HT1080 (cell line): ENCODE measurements around the gene OXNAD1. TPM values are rescaled to one million over a fixed set of nuclear protein-coding genes. Genes with fewer than 3 reads are reported as not detected.
A peak's percentile ranks its signal among the peaks of the same experiment; 100 is the strongest.

Experiments
- DNase-seq: peaks from one replicate; pipeline ENCODE4 v3.0.0-alpha.2; 2015; ENCODE audit warnings: low read depth
- total RNA-seq: library from RNA; depleted of rRNA; stranded (reverse); fragments of >200 nt; shearing (Covaris generic); gene quantifications from 2 replicates; pipeline ENCODE4 v1.2.3, GENCODE V29; 2014

Gene OXNAD1
- total RNA-seq, 1 experiment from 2014 or later: 33.1 TPM

GRCh38 chr3:16325850-16326249 lies 60.8 kb downstream of the OXNAD1 start:
- no peak for DNase-seq

DNA sequence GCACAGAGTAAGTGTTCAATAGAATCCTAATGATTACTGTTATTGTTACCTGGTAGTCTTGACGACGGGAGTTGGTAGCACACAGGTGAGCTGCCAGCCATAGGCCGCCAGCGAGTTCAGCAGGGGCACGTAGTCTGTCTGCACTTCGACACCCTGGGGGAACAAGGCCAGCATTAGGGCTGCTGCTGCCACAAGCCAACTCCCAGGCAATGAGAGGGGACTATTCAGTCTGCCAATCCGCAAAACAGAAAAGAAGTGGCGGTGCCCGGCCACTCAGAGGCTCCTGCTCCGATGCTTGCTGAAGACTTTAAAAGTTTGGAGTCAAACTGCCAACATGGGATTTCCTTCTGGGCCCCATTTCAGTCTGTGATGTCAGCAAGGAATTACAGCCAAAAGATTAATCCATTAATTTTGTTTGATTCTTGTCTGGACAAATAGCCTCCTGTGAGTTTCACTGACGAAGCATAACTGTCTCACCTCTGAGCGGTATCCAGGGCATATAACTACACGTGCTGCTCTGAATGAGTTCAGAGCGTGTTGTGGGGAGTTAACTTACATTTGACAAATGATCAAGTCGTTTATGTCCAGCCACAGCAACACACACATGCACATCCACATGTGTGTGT lies 61.8 kb downstream of the OXNAD1 start:
- DNase-seq: no peak

GRCh38 chr3:16328124-16328523 lies 63.1 kb downstream of the OXNAD1 start:
- no peak for DNase-seq

DNA sequence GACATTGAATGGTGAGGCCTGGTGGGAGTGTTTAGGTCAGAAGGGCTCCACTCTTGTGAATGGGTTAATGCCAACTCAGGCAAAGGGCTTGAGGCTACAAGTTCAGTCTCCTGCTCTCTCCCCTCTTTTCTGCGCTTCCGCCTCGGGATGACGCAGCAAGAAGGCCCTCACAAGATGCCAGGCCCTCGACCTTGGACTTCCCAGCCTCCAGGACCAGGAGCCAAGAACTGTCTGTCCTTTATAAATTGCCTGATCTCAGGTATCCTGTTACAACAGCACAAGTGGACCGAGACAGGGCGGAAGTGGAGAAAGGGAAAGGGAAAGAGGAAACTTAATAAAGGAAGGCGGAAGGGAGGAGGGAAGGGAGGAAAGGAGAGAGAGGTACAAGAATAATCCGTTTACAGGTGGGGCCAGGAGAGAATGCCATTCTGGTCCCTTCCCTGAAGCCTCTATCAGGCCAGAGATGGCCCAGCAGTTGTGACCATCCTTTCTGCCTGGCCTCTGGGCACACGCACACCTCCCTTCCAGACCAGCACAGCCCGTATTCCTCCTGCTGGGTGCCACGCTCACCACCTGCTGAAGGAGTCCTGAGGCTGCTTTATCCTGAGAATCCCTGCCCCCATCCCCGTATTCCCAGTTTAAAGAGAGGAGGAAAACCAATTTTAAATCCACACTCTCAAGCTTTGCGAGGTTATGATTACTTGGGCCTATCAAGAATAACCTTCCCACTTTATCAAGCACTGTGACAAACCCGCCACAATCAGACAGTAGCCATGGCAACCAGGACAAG lies 64.2 kb downstream of the OXNAD1 start:
- DNase-seq: no peak

DNA sequence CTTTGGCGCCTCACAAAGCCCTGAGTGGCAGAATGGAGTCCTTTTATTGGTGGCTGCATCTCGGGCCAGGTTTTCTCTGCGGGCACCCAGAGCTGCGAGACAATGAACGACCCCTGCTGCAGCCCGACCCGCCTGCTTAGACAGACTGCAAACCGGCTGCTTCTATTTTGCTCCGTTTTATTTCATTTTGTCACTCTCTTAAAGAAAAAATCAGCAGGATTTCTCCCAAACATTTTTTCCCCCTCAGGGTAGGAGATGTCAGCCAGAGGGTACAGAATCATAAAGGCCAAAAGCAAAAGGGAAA lies 64.8 kb downstream of the OXNAD1 start:
- DNase-seq: no peak

- DNase-seq: no peak
Measured at GRCh38 chr3:16330351-16330750, 65.3 kb downstream of the OXNAD1 start.

- DNase-seq: no peak
Measured at GRCh38 chr3:16331319-16331883, 66.4 kb downstream of the OXNAD1 start.

DNA sequence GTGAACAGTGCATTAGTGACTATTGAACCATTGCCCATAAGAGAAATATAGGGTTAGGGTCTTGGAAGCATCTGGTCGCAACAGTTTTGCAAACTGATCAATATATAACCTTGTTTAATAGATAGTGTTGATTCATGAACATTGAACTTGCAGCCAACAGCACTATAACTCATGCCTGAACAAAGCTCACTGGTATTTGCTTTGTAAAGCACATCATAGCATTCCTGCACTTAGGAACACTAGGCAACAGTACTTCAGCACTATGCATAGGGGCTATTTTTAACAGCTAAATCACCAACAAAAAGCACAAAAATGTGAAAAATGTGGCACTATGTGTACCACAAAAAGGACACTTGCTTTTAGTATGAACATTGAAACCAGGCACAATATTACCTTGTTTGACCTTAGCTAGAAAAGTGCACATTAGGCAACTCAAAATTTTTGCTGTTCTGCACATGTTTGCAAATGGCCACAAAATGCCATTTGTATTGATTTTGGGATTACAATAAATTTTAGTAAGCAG lies 68.0 kb downstream of the OXNAD1 start:
- no peak for DNase-seq

DNA sequence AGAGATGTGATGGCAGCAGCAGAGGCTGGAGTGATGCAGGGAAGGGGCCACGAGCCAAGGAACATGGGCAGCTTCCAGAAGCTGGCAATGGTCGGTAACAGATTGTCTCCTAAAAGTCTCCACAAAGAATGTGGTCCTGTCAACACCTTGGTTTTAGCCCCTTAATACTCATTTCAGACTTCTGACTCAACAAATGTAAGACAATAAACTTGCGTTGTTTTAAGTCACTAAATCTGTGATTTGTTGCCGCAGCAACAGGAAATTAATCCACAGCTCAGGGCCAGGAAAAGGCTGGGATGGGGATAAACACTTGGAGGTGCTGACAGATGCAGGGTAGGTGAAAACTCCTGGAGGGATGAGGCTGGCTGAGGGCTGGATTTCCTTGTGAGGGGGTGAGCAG lies 69.9 kb downstream of the OXNAD1 start:
- DNase-seq: no peak

- no peak for DNase-seq
Measured at GRCh38 chr3:16335333-16335732, 70.3 kb downstream of the OXNAD1 start.

- DNase-seq: no peak
Measured at GRCh38 chr3:16335772-16336645, 71.0 kb downstream of the OXNAD1 start.

GRCh38 chr3:16336825-16337224 lies 71.8 kb downstream of the OXNAD1 start:
- no peak for DNase-seq

GRCh38 chr3:16337856-16338540 lies 73.0 kb downstream of the OXNAD1 start:
- peak; percentile 18 for DNase-seq

- peak; percentile 89 for DNase-seq
Measured at GRCh38 chr3:16338999-16339398, 74.0 kb downstream of the OXNAD1 start.

GRCh38 chr3:16343101-16343500 lies 78.1 kb downstream of the OXNAD1 start:
- DNase-seq: no peak

DNA sequence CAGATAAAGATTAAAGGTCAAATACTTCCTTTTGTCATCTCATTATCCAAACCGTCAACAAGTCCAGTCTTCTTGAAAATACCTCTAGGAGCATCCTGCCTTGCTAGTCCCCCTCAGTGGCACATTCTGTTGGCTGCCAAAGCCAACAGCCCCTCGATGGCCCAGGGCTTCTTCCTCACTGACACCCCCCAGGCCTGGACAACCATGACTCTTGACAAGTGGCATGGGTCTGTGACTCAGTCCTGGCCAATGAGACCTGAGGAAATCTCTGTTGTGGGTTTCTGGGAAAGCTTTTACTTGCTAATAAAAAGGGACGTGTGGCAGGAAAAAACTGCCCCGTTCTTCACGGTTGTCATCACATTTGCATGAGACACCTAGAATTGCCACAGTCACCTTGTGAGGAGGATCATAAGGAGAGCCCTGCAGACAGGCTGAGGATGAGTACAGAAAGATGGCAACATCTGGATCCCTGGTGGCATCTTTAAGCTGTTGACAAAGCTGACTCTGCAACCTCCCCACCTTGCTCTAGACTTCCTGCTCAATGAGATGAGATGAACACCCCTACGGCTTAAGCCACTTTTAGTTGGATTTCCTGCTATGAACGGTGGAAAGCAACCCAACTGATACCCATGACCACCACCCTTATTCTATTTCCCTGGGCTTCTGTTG lies 81.5 kb downstream of the OXNAD1 start:
- no peak for DNase-seq

GRCh38 chr3:16347548-16347947 lies 82.5 kb downstream of the OXNAD1 start:
- DNase-seq: no peak

DNA sequence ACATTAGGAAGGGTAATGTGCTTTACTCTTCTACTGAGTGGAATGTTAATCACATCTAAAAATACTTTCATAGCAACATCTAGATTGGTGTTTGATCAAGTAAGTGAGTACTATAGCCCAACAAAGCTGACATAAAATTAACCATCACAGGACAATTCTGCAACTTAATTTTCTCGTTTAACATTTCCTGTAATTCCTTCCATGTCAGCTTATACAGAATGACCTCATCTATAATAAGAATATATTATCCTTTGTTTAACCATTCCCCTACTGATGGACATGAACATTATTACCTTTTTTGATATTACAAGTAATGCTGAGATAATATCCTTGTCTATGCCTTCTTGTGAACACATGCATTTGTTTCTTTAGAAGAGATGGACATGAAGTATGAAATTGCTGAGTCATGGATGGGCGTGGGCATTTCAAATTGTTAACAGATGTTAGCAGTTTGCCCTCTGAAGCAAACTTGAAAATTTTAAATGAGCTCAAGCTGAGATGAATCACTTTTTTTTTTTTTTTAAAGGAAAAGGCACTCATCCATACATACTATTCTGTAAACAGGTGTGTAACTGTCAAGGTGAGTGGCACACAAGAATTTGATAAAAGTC lies 85.1 kb downstream of the OXNAD1 start:
- DNase-seq: peak; percentile 45

GRCh38 chr3:16350597-16351318 lies 85.7 kb downstream of the OXNAD1 start:
- DNase-seq: no peak
